ENCODE data around the gene WDR59.
"Not testable (repeated sequence)": the region's sequence is repeated elsewhere in the genome, so short reads cannot be mapped to it uniquely, and the experiment has no call there.

Gene WDR59

GRCh38 chr16:74973304-74973703 lies 11.6 kb downstream of the WDR59 start:
- DNase-seq (ENCODE audit: low read depth): no peak

DNA sequence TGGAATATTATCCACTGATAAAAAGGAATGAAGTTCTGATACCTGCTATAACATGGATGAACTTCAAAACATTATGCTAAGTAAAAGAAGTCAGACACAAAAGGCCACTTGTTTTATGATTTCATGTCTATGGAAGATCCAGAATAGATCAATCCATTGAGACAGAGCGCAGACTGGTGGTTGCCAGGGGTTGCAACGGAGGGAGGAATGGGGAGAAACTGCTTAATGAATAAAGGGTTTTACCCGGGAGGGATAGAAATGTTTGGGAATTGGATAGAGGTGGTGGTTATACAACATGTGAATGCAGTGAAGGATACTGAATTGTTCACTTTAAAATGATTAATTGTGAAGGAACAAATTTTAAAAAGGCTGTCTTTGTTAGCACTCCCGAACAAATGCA lies 30.2 kb downstream of the WDR59 start:
- DNase-seq (ENCODE audit: low read depth): no peak

DNA sequence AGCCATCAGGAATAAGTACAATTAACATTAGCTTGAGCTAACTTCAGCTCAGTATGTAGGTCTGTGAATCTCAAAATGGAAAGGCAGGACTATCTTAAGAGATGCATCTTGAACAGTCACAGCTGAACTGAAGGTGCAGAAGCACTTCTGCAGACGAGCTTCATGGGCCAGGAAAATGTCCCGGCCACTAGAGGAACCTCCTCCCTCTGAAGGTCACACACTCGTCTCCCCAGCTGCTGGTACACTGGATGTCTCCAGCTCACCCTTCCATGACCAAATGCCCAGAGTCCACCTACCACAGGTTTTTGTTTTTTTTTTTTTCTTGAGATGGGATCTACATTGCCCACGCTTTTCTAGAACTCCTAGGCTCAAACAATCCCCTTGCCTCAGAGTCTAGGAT lies 33.2 kb downstream of the WDR59 start:
- DNase-seq (ENCODE audit: low read depth): no peak

- DNase-seq (ENCODE audit: low read depth): no peak
Measured at GRCh38 chr16:74951206-74951605, 33.7 kb downstream of the WDR59 start.

DNA sequence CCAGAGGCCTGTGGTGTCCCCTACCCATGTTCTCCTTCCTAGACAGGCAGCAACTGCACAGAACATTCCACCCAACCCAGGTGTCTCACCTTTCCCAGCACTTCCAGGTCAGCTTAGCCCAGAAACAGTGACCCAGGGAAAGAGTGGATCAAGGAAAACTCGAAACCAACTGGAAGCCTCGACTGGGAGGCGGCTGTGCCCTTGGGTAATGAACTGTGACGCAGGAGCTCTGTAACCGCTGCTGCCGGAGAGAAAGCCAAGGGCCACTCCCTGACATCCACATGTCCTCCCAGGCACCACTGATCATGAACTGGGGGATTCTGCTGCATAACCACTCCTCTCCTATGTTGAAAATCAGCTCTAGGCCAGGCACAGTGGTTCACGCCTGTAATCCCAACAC lies 34.4 kb downstream of the WDR59 start:
- no peak for DNase-seq (ENCODE audit: low read depth)

GRCh38 chr16:74949309-74949708 lies 35.6 kb downstream of the WDR59 start:
- no peak for DNase-seq (ENCODE audit: low read depth)

DNA sequence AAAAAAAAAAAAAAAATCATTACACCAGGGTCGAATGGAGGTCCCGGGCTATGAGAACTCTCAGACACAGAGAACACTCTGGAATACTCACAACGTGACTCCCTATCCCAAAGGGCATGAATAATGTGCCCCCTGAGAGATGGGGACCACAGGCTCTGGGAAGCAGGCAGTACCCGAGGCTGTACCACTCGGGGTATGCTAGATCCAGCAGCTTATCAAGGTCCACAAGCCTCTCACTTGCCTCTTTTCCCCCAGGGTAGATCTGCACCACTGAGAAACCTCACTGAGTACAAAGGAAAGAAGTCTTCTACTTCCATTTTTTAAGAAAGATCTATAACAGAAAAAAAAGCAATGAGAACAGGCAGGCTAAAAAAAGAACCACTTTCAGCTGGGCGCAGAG lies 40.5 kb downstream of the WDR59 start:
- DNase-seq (ENCODE audit: low read depth): no peak

DNA sequence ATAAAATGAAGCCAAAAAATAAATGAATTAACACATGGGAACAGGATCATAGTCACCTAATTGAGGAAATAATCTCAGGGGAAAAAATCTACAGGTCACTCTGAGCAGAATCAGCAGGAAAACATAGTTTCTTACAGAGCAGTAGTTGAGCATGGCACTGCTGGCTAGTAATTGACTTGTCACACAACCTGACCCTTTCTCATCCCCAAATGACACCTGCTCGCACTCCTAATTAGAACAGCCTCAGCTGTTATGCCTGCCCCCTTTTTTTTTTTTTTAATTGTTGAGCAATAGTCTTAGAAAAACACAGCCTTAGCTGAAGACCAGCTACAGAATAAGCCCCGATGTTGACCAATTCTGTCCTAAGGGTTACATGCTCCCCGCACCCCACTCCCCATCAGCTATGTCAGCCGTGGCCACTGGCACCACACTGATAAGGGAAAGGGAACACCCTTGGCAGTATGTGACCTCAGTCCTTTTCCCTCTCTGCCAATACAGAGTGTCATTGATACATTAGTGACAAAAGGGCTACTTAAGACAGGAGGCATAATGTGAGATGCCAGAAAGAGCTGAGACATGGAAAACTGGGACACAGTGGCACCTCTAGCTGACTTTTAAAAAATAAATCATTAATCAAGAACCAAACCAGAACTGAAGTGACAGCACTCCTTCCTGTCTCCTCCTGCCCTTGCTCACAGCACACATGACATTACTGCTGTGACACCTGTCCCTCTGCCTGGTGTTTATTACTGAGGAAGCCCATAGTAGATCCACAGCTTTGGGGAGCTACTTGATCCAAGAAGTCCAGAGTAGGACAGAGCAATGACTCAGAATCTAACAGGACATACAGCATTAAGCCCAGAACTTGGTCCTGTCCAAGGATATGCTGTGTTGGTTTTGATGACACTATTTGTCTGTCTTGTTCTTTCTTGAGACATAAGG lies 41.7 kb downstream of the WDR59 start:
- no peak for DNase-seq (ENCODE audit: low read depth)

DNA sequence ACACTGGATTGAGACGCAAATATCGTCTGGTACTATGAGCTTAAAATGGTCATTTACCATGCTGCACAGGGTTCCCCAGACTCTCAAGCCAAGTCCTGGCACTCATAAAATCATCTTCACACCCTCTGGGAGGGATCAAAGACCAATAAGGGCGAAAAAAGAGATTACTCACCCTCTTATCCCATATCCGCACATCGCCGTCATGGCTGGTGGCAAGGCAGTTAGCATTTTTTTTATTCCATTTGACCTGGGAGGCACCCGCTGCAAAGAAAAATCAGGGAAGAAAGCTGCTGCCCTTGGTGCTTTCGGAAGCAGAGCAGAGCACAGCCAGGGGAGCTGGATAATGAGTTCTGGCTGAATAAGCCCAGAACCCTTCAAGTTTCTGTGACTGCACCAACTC lies 42.4 kb downstream of the WDR59 start:
- DNase-seq (ENCODE audit: low read depth): no peak

DNA sequence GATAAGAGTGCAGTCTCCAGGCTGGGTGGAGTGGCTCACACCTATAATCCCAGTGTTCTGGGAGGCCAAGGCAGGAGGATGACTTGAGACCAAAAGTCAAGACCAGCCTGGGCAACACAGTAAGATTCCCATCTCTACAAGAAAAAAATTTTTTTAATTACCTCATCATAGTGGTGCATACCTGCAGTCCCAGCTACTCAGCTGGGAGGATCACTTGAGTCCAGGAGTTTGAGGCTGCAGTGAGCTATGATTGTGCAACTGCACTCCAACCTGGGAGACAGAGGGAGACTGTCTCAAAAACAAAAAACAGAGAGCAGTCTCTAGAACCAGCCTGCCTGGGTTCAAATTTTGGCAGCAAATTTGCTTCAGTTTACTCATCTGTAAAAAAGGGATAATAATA lies 45.2 kb downstream of the WDR59 start:
- no peak for DNase-seq (ENCODE audit: low read depth)

- DNase-seq (ENCODE audit: low read depth): no peak
Measured at GRCh38 chr16:74936902-74937560, 47.9 kb downstream of the WDR59 start.

DNA sequence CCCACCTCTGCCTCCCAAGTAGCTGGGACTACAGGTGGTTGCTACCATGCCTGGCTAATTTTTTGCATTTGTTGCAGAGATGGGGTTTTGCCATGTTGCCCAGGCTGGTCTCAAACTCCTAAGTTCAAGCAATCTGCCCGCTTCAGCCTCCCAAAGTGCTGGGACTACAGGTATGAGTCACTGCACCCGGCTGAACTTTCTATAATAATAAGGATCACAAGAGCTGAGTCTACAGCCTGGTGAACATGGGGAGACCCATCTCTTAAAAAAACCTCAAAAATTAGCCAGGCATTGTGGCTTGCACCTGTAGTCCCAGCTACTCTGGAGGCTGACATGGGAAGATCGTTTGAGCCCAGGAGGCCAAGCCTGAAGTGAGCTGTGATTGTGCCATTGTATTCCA lies 53.5 kb downstream of the WDR59 start:
- DNase-seq (ENCODE audit: low read depth): no peak

DNA sequence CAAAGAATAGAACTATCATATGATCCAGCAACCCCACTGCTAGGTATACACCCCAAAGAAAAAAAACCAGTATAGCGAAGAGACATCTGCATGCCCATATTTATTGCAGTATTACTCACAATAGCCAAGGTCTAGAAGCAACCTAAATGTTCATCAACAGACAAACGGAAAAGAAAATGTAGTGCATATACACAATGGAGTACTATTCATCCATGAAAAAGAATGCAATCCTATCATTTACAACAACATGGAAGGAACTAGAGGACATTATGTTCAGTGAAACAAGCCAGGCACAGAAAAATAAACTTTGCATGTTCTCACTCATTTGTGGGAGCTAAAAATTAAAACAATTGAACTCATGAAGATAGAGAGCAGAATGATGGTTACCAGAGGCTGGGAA lies 55.3 kb downstream of the WDR59 start:
- no peak for DNase-seq (ENCODE audit: low read depth)

GRCh38 chr16:74926805-74927204 lies 58.1 kb downstream of the WDR59 start:
- DNase-seq (ENCODE audit: low read depth): no peak

GRCh38 chr16:74923766-74924460 lies 61.0 kb downstream of the WDR59 start:
- DNase-seq (ENCODE audit: low read depth): no peak

GRCh38 chr16:74922150-74923138 lies 62.5 kb downstream of the WDR59 start:
- no peak for DNase-seq (ENCODE audit: low read depth)

DNA sequence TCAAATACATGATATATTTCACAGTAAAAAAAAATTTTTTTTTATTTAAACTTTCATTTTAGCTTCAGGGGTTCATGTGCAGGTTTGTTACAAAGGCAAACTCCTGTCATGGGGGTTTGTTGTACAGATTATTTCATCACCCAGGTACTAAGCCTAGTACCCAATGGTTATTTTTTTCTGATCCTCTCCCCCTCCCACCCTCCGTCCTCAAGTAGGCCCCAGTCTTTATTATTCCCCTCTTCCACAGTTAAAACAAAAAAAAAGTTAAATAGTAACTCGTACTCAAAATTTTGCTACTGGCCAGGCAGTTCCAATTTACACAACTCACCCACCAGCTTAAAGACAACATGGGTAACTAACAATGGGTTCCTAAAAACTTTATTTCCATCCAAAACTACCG lies 63.9 kb downstream of the WDR59 start:
- no peak for DNase-seq (ENCODE audit: low read depth)

- no peak for DNase-seq (ENCODE audit: low read depth)
Measured at GRCh38 chr16:74909665-74910064, 75.3 kb downstream of the WDR59 start.

DNA sequence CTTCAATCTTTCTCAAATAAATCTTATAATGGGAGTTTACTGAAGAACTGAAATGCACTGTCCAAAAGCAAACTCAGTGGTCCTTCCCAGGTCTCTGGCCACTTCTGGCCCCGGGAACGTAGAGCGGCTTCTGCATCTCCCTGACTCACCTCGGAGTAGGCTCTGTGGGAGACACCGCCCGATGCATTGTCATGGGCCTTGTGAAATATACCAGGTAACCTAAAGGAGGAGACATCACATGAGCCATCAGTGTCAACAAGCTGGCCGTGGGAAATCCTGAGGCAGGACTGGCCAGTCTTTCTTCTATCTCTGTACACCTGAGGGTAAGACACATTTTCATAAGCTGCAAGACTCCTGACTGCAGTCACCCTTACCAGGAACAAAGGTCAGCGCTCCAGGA lies 76.2 kb downstream of the WDR59 start:
- not testable (repeated sequence) for DNase-seq (ENCODE audit: low read depth)

DNA sequence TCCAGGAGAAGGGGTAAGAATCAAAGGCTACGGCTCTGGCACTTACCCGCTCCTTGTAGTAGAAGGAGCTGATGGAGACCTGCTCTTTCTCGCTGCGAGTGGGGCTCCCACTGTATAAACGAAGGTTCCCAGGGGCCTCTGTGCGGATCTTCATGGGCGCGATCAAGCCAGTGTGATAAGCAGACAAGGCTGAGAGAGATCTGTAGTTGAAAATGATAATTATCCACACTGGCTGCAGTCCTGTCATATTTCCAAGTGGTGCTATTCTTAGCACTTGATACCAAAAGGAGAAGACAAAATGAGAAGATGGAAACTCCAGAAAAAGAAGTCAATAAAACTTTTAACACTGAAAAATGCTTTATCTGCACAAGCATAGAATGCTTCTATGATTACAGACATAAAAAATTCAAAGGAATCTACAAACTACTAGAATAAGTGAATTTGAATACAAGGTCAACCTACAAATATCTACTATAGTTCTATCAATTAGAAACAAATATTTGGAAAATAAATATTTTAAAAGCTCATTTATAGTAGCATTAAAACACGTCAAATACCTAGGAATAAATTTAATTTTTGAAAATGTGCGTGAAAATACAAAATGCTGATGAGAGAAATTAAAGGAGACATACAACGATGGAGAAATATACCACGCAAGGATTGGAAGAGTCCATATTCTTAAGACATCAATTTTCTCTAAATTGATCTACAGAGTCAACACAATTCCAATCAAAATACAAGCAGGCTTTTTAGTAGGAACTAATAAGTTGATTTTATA lies 80.8 kb downstream of the WDR59 start:
- DNase-seq (ENCODE audit: low read depth): no peak

DNA sequence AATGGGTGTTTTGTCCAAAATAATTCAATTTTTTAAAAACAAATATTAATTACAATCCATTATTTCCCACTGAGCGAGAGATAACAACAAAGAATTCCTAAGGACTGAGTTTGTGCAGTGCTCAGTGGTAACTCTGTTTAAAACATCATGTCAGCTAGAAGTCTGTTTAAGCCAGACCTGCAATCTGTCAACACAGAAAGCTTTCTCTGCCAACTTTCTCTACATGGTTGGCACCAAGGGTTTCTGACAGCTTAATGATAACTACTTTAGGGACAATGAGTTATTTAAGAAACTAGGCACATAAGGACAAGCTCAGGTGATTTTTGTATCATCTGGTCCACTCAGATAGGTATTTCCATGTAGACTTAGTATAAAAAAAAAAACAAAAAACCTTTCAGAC lies 81.8 kb downstream of the WDR59 start:
- no peak for DNase-seq (ENCODE audit: low read depth)
